Measurements from ENCODE around the gene ARID1B.

DNA sequence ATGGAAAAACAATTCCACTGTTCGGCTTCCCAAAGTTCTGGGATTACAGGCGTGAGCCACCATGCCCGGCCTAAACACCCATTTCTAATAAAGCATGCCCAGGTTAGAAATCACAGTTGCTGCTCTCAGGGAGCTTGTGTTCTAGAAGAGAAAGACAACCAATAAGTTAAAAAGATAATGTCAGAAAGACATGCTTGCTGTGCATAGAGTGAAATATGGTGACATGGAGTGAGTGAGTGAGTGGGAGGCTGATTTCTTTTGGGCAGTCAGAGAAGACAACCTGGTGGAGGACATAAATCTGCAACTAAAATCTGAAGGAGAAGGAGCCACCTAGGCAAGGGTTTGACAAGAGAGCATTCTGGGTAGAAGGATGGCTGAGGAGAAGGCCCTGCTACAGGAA lies 222.6 kb downstream of the ARID1B start:
- TF ChIP-seq, protein P1, sequence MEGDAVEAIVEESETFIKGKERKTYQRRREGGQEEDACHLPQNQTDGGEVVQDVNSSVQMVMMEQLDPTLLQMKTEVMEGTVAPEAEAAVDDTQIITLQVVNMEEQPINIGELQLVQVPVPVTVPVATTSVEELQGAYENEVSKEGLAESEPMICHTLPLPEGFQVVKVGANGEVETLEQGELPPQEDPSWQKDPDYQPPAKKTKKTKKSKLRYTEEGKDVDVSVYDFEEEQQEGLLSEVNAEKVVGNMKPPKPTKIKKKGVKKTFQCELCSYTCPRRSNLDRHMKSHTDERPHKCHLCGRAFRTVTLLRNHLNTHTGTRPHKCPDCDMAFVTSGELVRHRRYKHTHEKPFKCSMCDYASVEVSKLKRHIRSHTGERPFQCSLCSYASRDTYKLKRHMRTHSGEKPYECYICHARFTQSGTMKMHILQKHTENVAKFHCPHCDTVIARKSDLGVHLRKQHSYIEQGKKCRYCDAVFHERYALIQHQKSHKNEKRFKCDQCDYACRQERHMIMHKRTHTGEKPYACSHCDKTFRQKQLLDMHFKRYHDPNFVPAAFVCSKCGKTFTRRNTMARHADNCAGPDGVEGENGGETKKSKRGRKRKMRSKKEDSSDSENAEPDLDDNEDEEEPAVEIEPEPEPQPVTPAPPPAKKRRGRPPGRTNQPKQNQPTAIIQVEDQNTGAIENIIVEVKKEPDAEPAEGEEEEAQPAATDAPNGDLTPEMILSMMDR (IDR thresholded peaks at IDR 0.05; ENCODE audit: low read length): no peak
- TF ChIP-seq EZH2 (optimal IDR thresholded peaks at IDR 0.05; ENCODE audit: low read depth, low read length): no peak
- no peak for TF ChIP-seq EZH2phosphoT487 (IDR thresholded peaks at IDR 0.05; ENCODE audit: low read length)

Measured in MM.1S (cell line).